IPS-NIHi7 (cell line): ENCODE results near the gene GALP.
"Not testable (repeated sequence)": the region's sequence is repeated elsewhere in the genome, so short reads cannot be mapped to it uniquely, and the experiment has no call there.

Source experiments
- DNase-seq: peaks from one replicate; pipeline ENCODE4 v3.0.0; 2012; ENCODE audit warnings: mixed read lengths; ENCODE audit errors: extremely low spot score

GALP gene

DNA sequence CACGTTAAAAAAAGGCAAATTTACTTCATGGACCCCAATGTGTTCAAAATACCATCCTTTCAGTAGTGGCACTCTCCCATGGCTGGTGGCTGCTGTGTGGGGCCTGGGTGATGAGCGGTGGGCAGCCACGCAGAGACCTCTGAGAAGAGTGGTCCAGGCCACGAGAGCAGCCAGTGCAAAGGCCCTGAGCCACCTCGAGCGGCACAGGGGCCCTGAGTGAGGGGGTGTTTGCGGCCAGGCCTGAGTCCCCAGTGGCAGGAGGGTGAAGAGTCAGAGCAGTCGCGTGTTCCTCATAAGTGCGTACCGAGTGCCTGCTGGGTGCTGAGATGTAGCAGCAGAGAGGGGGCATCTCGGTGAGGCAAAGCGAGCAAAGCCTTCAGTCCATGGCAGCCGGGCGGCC lies 27.7 kb upstream of the GALP start:
- no peak for DNase-seq

DNA sequence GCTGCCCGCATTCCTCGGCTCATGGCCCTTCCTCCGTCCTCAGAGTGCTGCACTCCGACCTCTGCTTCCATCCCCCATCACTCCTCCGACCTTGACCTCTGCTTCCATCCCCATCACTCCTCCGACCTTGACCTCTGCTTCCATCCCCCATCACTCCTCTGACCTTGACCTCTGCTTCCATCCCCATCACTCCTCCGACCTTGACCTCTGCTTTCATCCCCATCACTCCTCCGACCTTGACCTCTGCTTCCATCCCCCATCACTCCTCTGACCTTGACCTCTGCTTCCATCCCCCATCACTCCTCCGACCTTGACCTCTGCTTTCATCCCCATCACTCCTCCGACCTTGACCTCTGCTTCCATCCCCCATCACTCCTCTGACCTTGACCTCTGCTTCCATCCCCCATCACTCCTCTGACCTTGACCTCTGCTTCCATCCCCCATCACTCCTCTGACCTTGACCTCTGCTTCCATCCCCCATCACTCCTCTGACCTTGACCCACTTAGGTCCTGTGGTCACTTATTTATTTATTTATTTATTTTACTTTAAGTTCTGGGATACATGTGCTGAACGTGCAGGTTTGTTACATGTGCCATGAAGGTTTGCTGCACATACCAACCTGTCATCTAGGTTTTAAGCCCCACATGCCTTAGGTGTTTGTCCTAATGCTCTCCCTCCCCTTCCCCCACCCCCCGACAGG lies 26.7 kb upstream of the GALP start:
- not testable (repeated sequence) for DNase-seq

DNA sequence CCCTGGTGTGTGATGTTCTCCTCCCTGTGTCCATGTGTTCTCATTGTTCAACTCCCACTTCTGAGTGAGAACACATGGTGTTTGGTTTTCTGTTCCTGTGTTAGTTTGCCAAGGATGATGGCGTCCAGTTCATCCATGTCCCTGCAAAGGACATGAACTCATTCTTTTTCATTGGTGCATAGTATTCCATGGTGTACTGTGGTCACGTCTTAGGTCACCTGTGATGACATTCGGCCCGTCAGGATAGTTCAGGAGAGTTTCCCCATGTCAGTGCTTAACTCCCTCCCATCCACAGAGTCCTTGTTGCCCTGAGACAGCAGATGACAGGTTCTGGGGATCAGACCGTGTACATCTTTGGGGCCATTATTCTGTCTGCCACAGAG lies 26.2 kb upstream of the GALP start:
- DNase-seq, result no peak

DNA sequence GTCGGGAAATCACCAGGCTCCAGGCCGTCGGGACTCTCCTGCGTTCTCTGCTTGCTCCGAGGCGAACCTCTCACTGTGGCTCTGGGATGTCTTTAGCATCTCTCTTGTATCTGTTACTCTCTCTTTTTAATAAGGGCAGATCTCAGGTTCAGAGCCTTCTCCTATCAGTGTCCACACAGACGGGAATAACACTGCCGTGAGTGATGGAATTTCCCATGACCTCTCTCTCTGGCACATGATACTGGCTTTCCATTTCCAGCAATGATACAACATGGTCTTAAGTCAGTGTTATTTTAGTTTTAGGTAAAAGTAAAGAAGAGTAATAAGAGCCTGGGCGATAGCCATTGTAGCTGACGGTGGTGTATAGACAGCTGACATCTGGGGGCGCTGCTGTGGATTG lies 25.4 kb upstream of the GALP start:
- no peak for DNase-seq

DNA sequence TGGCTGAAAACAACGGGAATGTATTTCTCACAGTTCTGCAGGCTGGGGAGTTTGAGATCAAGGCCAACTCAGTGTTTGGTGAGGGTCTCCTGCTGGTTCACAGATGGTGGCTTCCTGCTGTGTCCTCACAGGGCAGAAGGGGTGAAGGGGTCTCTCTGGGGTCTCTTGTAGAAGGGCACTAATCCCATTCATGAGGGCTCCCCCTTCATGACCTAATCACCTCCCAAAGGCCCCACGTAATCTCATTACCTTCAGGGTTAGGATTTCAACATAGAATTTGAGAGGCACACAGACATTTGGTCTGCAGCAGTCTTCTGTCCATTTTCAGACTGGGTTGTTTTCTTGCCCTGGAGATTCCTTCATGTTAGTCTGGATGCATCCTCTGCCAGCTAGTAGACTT lies 23.2 kb upstream of the GALP start:
- DNase-seq, result no peak

DNA sequence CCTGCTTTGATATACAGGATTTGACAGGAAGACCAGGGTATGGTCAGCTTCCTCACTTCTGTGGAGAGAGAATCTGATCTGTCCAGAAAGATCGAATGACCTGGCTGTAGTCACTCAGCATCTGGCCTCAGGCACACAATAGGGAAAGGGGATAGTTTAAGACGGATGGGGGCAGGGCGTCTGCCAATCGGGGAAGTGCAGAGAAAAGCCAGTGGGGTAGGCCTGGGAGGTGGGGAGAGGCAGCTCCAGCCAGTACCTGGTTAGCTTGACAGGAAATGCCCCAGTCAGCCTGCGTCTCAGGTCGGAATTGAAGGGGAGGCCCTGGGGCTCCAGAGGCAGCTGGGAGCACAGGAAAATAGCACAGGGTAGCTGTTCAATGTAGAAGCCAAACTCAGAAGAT lies 22.3 kb upstream of the GALP start:
- peak; percentile 85 for DNase-seq

DNA sequence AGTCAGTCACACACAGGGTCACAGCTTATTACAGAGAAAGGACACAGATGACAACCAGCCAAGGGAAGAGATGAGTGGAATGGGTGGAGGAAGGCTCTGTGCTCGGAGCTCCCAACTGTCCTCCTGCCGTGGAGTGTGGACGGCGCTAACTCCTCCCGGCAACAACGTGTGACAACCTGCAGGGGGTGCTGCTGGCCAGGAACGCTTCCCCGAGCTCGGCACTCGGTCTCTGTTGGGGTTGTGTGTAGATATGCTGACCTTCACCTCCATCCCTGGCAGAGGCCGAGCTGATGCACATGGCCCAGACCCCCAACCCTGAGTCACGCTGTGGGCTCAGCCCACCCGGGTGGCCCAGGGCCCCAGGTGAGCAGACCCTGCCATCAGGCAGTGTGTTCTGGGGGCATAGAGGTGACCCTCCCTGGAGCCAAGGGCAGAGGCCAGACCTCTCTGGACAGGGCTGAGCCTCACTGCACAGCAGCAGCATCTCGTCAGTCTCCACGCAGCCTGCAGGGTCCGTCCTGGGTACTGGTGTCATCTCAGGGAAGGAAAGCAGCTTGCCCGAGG lies 20.6 kb upstream of the GALP start:
- DNase-seq, result peak; percentile 81

DNA sequence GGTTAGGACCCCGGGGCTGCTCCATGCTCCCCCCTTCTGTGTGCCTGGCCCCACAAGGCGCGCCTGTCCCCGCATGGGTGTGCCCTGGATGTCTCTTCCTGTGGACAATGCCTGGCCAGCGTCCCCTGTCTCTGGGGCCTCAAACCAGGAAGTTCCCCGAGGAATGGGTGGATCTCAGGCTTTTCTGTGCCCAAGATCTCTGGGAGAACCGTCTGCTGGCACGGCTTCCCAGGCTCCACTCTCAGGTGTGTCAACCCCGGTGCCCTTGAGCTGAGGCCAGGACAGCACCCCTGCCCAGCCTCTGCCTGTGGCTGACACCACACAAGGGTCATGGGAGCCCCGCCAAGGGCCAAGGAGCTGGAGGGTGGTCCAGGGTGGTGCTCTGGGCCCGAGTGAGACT lies 19.0 kb upstream of the GALP start:
- no peak for DNase-seq

DNA sequence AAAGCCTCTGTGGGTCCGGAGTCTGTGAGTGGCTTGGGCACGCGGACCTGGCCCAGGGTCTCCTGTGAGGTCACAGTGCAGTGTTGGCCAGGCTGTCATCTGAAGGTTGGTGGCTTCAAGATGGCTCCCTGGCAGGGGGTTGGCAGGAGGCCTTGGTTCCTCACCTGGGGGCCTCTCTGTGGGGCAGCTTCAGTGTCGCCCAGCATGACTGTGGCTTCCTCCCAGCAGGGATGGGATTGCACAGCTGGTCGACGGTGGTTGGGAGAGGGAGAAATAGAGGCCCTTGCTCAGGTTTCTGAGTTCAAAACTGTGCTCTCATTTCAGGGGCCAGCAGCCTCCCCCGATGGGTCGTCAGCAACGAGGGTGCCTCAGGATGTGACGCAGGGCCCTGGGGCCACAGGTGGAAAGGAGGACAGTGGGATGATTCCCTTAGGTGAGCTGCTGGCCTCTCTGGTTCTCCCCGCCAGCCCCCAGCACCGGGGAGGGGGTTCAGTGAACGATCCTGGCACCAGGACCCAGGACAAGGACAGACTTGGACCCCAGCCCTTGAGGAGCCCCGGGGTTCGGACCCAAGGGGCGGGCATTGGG lies 17.5 kb upstream of the GALP start:
- DNase-seq, result no peak

DNA sequence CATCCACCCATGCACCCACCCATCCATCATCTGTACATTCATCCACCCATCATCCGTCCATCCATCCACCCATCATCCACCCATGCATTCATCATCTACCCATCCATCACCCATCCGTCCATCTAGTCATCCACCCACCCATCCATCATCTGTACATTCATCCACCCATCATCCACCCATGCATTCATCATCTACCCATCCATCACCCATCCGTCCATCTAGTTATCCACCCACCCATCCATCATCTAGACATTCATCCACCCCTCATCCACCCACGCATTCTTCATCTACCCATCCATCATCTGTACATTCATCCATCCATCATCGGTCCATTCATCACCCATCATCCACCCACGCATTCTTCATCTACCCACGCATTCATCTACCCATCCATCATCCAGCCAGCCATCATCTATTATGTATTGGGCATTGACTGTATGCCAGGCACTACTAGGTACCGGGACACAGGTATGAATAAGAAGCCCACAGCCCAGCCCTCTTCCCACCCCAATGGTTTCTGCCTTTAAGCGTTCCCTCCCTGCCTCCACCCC lies 16.7 kb upstream of the GALP start:
- no peak for DNase-seq

DNA sequence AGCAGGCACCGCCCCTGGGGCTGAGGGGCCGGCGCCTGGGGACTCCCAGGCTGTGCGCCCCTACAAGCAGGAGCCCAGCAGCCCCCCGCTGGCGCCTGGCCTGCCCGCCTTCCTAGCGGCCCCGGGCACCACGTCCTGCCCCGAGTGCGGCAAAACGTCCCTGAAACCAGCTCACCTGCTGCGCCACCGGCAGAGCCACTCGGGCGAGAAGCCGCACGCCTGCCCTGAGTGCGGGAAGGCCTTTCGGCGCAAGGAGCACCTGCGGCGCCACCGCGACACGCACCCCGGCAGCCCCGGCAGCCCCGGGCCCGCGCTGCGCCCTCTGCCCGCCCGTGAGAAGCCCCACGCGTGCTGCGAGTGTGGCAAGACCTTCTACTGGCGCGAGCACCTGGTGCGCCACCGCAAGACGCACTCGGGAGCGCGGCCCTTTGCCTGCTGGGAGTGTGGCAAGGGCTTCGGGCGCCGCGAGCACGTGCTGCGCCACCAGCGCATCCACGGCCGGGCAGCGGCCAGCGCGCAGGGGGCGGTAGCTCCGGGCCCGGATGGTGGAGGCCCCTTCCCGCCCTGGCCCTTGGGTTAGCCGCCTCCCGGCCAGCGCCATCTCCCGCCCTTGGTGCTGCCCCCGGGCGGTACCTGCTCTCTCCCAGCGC lies 16.1 kb upstream of the GALP start:
- DNase-seq, result no peak

DNA sequence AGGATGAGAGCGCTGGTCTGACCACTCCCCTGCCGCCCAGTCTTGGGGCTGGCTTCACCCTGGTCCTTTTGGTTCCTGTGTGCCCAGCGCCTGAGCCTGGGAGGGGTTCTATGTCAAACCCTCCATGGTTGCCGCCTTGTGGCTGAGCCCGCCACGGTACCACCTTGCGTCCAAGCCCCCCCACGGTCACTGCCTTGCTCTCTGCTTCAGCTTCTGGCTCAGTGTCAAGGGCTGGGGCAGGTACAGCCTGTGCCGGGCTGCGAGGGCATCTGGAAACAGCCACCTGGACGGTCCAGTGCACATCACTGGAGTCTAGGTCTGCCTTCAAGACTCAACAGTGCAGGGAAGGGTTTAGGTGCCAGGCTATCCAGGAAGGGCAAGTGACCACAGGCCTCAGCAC lies 14.3 kb upstream of the GALP start:
- DNase-seq, result no peak

DNA sequence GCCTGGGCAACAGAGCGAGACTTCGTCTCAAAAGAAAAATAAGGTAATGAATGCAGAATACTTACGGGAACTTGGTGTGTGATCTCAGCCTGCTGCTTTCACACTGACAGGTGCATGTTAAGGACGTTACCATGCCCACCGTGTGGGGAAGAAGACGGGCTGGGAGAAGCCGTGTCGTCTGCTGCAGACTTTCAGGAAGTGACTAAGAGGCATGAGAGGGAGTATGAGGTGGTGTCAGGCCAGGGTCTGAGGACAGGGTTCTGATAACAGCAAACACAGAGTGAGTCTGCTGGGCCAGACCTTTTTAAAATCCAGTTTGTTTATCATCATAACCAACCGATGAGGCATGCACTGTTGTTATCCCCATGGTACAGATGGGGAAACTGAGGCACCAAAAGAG lies 13.6 kb upstream of the GALP start:
- no peak for DNase-seq

DNA sequence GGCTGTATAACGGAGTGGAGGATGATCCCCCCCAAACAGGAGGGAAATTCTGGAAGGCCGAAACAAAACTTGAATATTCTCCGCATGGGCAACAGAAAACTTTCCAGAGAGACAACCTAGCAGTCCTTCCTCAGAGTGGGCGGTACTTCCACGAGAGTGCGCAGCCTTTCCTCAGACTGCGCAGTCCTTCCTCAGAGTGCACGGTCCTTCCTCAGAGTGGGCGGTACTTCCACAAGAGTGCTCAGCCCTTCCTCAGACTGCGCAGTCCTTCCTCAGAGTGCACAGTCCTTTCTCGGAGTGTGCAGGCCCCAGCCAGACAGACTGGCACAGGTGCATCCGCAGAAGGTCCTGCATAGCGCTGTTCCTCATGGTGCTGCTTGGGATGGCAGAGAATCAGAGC lies 12.7 kb upstream of the GALP start:
- no peak for DNase-seq

DNA sequence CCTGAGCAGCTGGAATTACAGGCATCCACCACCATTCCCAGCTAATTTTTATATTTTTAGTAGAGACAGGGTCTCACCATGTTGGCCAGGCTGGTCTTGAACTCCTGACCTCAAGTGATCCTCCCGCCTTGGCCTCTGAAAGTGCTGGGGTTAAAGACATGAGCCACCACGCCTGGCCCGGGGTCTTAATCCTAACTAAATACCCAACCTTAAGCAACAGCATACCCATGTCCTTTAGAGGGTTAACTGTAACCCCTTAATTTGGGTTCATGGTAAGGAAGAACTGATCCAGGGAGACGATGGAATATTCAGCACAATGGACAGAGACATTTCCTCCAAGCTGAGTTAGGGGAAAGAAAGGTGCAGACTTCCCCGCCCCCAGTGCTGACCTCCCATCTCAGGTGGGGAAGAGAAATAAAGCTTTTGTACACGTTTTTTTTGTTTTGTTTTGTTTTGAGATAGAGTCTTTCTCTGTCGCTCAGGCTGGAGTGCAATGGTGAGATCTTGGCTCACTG lies 8.7 kb upstream of the GALP start:
- DNase-seq, result peak; percentile 72

DNA sequence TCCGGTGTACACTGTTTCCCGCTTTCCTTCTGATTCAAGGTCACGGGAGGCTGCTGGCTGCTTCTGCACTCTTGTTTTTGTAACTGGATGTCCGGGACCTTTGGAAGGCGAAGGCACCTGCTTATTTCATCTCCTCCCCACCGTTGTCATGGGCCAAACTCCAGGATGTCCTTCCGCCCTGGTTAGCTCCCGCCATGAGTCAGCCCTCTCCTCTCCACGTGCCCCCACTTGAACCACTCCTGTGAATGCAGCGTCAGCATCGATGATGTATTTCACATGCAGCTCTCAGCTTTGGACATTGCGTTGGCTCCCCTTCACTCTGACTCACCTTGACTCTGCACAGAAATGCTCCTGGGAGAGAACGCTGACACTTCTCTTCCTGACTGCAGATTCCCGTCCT lies 5.5 kb upstream of the GALP start:
- DNase-seq, result no peak

DNA sequence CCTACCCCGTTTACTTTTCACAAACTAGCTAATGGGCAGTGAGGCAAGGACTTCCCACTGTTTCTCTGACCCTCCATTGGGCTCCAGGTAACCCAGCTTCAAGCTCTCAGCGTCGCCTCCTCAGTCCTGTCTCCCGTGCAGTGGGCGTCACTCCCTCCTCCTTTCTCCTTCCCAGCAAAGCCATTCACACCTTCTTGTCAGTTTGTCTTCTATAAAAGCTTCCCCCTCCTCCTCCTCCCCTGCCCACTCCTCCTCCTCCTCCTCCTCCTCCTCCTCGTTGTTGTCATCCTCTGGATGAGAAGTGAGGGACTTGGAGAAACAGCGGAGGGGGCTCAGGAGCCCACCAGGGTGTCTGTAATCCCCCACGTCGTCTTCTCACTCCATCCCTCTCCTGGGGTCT lies 1.7 kb upstream of the GALP start:
- DNase-seq, result no peak

DNA sequence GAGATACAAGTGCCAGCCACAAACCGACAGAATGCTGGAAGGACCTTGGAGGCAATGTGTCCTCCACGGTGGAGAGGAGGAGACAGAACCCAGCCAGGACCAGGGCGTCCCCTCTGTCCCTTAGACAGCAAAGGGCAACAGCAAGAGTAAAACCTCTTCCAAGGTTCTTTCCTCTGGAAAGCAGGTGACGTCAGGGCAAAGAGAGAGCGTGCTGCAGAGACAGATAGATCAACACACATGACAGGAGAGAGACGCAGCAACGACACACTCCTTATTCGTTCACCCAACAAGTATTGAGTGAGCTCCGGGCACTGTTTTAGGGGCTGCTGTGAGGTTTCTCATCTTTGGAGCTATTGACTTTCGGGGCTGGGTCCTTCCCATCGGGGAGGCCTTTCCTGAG lies 1.3 kb upstream of the GALP start:
- DNase-seq, result no peak

DNA sequence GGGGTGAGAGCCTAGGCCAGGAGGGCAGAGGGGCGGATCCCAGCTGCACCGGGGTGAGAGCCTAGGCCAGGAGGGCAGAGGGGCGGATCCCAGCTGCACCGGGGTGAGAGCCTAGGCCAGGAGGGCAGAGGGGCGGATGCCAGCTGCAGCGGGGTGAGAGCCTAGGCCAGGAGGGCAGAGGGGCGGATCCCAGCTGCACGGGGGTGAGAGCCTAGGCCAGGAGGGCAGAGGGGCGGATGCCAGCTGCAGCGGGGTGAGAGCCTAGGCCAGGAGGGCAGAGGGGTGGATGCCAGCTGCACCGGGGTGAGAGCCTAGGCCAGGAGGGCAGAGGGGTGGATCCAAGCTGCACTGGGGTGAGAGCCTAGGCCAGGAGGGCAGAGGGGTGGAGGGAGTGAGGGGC lies 502 bp downstream of the GALP start:
- not testable (repeated sequence) for DNase-seq

DNA sequence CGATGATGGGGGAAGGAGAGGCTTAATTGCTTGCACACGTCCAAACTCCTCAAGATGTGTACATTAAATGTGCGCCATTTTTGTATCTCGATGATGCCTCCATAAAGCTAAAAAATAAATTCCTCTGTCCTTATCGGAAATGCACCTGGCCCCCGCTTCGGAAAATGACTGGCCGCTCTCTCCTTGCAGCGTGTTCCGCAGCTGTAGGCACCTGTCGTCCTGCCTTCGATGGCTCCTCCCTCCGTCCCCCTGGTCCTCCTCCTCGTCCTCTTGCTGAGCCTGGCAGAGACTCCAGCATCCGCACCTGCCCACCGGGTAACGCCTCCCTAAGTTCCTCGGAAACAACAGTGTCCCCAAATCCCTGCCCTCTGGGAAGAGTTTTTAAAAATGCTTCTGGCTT lies 1.1 kb downstream of the GALP start:
- no peak for DNase-seq

DNA sequence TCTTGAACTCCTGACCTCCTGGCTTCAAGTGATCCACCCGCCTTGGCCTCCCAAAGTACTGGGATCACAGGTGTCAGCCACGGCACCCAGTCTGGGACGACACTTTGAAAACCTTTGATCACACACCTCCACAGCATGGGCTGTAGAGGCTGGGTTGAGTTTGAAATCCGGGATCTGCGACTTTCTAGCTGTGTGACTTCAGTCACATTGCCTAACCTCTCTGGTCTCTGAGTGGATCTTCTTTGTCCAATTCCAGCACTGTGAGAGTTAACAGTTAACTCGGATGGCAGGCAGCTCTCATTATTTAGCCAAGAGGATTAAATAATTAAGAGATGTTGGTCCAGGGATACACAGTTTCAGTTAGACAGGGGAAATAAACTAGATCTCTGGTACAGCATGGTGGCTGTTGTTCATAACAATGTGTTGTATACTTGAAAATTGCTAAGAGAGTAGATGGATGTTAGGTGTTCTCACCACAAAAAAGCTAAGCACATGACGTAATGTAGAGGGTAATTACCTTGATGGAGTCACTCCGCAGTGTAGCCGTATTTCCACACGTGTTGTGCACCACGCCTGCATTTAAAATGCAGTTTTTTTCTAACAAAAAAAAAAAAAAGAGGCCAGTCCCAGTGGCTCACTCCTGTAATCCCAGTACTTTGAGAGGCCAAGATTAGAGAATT lies 1.9 kb downstream of the GALP start:
- no peak for DNase-seq

DNA sequence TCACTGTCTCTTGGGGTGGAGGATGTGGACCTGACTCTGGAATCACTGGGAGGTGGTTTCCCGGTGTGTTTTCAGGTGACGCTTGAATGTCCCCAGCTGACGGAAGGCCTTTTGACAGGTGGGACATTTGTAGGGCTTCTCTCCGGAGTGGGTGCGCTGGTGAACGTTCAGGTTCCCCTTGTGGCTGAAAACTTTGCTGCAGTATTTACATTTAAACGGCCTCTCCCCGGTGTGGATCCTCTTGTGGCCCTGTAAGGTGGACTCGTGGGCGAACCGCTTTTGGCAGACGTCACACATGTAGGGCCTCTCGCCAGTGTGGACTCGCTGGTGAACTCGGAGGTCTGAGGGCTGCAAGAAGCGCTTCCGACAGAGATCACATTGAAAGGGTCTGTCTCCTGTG lies 14.0 kb downstream of the GALP start:
- no peak for DNase-seq
